ENCODE data around the gene CAMK4. TPM values are rescaled to one million over a fixed set of nuclear protein-coding genes. Genes with fewer than 3 reads are reported as not detected.

Gene CAMK4
- total and polyA plus RNA-seq, 2 of the 8 experiments (the other 6 are each of a cell fraction or from before 2014, with no cell fraction given): 1.8 to 8.3 TPM

DNA sequence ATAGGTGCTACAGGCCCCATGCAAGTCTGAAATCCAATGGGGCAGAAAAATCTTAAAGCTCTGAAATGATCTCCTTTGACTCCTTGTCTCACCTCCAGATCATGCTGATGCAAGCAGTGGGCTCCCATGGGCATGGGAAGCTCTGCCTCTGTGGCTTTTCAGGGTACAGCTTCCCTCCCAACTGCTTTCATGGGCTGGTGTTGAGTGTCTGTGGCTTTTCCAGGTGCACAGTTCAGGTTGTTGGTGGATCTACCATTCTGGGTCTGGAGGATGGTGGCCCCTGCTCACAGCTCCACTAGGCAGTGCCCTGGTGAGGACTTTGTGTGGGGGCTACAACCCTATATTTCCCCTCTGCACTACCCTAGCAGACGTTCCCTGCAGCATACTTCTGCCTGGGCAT lies 184.6 kb downstream of the CAMK4 start:
- no peak overlapping the region for H3K27ac ChIP-seq (ENCODE audit: low read depth, low read length)
- no peak overlapping the region for H2BK120ac ChIP-seq (replicated peaks; ENCODE audit: low read depth, low read length)
- H3K79me1 ChIP-seq (ENCODE audit: low read depth, low read length): no peaks in the 10 kb centered on the region
- WGBS, 2 experiments (ENCODE audit: extremely low coverage in 1 of 2, insufficient coverage in 1 of 2, insufficient read length in 1 of 2, insufficient replicate concordance in 2 of 2, low coverage in 1 of 2, low lambda C conversion rate in 2 of 2, missing lambda C conversion rate in 1 of 2): 88% methylated on average over 1 of the region's 1 CpG; no CpG with 5 or more reads in 1 of the 2 experiments
- H3K4me2 ChIP-seq (ENCODE audit: insufficient read depth in 1 of 2, low read depth in 2 of 2, low read length in 2 of 2): no peak overlapping the region
- H4K20me1 ChIP-seq (replicated peaks in 1 of 2; ENCODE audit: control insufficient read depth in 1 of 2, insufficient read depth in 2 of 2, low read length in 2 of 2): no peaks in the 10 kb centered on the region
- H3K23me2 ChIP-seq (ENCODE audit: low read depth, low read length): no peaks in the 10 kb centered on the region
- no peak overlapping the region for H4K91ac ChIP-seq (replicated peaks; ENCODE audit: insufficient read length, low read length)
- TF ChIP-seq HDAC6 (IDR thresholded peaks at IDR 0.05; ENCODE audit: low read depth, low read length) (no peak), YY1 (IDR thresholded peaks at IDR 0.05; ENCODE audit: low read depth, low read length) (no peak), SUZ12 (IDR thresholded peaks at IDR 0.05; ENCODE audit: low read length) (no peak), RBBP5 (IDR thresholded peaks at IDR 0.05; ENCODE audit: borderline replicate concordance, low read depth, low read length) (no peak), NANOG (IDR thresholded peaks at IDR 0.05; ENCODE audit: insufficient read depth, low read depth, low read length, poor library complexity, severe bottlenecking) (no peak), KDM5A (IDR thresholded peaks at IDR 0.05; ENCODE audit: low read length) (no peak), CTBP2 (IDR thresholded peaks at IDR 0.05; ENCODE audit: borderline replicate concordance, insufficient read depth, insufficient read length, low read length) (no peak), TCF12 (IDR thresholded peaks at IDR 0.05; ENCODE audit: low read depth, low read length) (no peak), SIN3A (conservative IDR thresholded peaks at IDR 0.05 in 1 of 2, IDR thresholded peaks at IDR 0.05 in 1 of 2; ENCODE audit: low read depth in 1 of 2, low read length in 2 of 2) (no peak)
- TF ChIP-seq, protein P1, sequence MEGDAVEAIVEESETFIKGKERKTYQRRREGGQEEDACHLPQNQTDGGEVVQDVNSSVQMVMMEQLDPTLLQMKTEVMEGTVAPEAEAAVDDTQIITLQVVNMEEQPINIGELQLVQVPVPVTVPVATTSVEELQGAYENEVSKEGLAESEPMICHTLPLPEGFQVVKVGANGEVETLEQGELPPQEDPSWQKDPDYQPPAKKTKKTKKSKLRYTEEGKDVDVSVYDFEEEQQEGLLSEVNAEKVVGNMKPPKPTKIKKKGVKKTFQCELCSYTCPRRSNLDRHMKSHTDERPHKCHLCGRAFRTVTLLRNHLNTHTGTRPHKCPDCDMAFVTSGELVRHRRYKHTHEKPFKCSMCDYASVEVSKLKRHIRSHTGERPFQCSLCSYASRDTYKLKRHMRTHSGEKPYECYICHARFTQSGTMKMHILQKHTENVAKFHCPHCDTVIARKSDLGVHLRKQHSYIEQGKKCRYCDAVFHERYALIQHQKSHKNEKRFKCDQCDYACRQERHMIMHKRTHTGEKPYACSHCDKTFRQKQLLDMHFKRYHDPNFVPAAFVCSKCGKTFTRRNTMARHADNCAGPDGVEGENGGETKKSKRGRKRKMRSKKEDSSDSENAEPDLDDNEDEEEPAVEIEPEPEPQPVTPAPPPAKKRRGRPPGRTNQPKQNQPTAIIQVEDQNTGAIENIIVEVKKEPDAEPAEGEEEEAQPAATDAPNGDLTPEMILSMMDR (IDR thresholded peaks at IDR 0.05; ENCODE audit: control extremely low read depth in 1 of 3, insufficient read depth in 1 of 3, low read depth in 1 of 3, low read length in 3 of 3): no peak
- H3K79me2 ChIP-seq (ENCODE audit: control insufficient read depth in 1 of 2, insufficient read depth in 2 of 2, low read length in 2 of 2): no peaks in the 10 kb centered on the region
- H3K56ac ChIP-seq (replicated peaks; ENCODE audit: insufficient read length, low read depth, low read length): no peak overlapping the region
- H3K23ac ChIP-seq (ENCODE audit: insufficient read length): no peak overlapping the region
- ChIA-PET CTCF (ENCODE audit: partially characterized antibody) (no interaction called here), POLR2A (ENCODE audit: partially characterized antibody) (no interaction called here)
- H2BK12ac ChIP-seq (ENCODE audit: low read depth, low read length): no peak overlapping the region
- H2AK5ac ChIP-seq (ENCODE audit: low read depth, low read length): no peak overlapping the region
- no peak overlapping the region for H4K8ac ChIP-seq (ENCODE audit: extremely low read depth, insufficient read depth, low read length)
- H3K9ac ChIP-seq (replicated peaks in 1 of 4; ENCODE audit: extremely low read depth in 1 of 4, low read depth in 3 of 4, low read length in 3 of 4): no peak overlapping the region
- H3K14ac ChIP-seq (ENCODE audit: insufficient read length): no peak overlapping the region
- H3K4me3 ChIP-seq (ENCODE audit: extremely low read depth in 1 of 4, insufficient read depth in 2 of 4, low read depth in 3 of 4, low read length in 4 of 4): no peak overlapping the region
- peaks cover 0 to 1% (median 0%) of the 10 kb centered on the region in 4 experiments; a peak in 1 of 7 replicates for H3K27me3 ChIP-seq (replicated peaks in 1 of 4; ENCODE audit: control insufficient read depth in 3 of 4, extremely low read depth in 1 of 4, insufficient read depth in 3 of 4, low read length in 3 of 4)
- no peaks in the 10 kb centered on the region for H3K36me3 ChIP-seq (ENCODE audit: control insufficient read depth in 2 of 4, insufficient read depth in 4 of 4, low read length in 3 of 4)
- no peak overlapping the region for H2BK15ac ChIP-seq (ENCODE audit: low read length)
- H3K18ac ChIP-seq (ENCODE audit: extremely low read depth, low read length): no peak overlapping the region
- FAIRE-seq: no peak
- no peak overlapping the region for H2AFZ ChIP-seq (ENCODE audit: low read length)
- no peaks in the 10 kb centered on the region for H3K4me1 ChIP-seq (replicated peaks in 1 of 4; ENCODE audit: control insufficient read depth in 3 of 4, insufficient read depth in 4 of 4, low read length in 3 of 4)
- no peak for DNase-seq (ENCODE audit: low read depth in 1 of 2, low spot score in 2 of 2)
- no peak overlapping the region for H2BK5ac ChIP-seq (ENCODE audit: low read depth, low read length)
- no peak overlapping the region for H2BK20ac ChIP-seq (ENCODE audit: low read length)
- H4K5ac ChIP-seq (ENCODE audit: insufficient read length, low read depth, low read length): no peak overlapping the region
- H3K4ac ChIP-seq (replicated peaks; ENCODE audit: insufficient read length, low read depth, low read length): no peak overlapping the region
- peaks cover 8 to 9% of the 10 kb centered on the region in 2 experiments; a peak in 3 of 4 replicates for H3K9me3 ChIP-seq (ENCODE audit: insufficient read depth in 2 of 2, low read depth in 1 of 2, low read length in 1 of 2)

Data from H1 (cell line).